Vagina (tissue), 2 donors: Measurements from ENCODE around the gene GJB1.

Experiments used
- POLR2A ChIP-seq, 2 donors: fragments of 450-650 bp; IDR thresholded peaks; one replicate each; pipeline ENCODE4 v1.6.1; 2017; ENCODE audit warnings: antibody characterized with exemption in 2 of 2, mild to moderate bottlenecking in 2 of 2, moderate library complexity in 2 of 2
- TF ChIP-seq, protein P1 (sequence below), 3 experiments: fragments of 450-650 bp in 2 of 3; fragments of 200-600 bp in 1 of 3; sonication (generic) in 1 of 3; IDR thresholded peaks; one replicate each; pipeline ENCODE4 v1.5.1; 2017 to 2019; ENCODE audit warnings: antibody characterized with exemption in 3 of 3, mild to moderate bottlenecking in 2 of 3, moderate library complexity in 2 of 3

DNA sequence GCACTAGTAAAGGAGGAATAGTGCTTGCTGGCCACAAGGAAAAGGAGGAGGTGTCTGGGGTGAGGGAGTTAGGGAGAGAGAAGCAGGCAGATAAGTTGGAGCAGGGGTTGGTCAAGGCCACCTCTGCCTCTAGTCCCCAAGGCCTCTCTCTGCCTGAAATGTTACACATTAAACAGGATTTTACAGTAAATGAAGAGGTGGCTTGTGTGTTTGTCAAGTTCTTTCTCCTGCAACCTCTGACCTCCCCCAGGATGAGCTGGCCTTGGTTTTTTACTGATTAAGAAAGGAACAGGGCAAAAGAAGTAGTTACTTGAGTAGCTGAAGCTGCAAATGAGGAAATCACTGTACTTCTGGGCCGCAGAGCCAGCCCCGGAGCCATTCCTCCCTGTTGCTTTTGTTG, 2.0 kb downstream of the GJB1 start:
- no peak for TF ChIP-seq POLR2A (IDR thresholded peaks at IDR 0.05)
- TF ChIP-seq, protein P1, sequence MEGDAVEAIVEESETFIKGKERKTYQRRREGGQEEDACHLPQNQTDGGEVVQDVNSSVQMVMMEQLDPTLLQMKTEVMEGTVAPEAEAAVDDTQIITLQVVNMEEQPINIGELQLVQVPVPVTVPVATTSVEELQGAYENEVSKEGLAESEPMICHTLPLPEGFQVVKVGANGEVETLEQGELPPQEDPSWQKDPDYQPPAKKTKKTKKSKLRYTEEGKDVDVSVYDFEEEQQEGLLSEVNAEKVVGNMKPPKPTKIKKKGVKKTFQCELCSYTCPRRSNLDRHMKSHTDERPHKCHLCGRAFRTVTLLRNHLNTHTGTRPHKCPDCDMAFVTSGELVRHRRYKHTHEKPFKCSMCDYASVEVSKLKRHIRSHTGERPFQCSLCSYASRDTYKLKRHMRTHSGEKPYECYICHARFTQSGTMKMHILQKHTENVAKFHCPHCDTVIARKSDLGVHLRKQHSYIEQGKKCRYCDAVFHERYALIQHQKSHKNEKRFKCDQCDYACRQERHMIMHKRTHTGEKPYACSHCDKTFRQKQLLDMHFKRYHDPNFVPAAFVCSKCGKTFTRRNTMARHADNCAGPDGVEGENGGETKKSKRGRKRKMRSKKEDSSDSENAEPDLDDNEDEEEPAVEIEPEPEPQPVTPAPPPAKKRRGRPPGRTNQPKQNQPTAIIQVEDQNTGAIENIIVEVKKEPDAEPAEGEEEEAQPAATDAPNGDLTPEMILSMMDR (IDR thresholded peaks at IDR 0.05), result no peak
